SU-DHL-6 (cell line): ENCODE data around the gene PLPP7.

ENCODE experiments used
- H2AFZ ChIP-seq: fragments of 200-600 bp; sonication (generic); 2 replicates; pipeline ENCODE4 v1.6.1; 2014; ENCODE audit warnings: low read depth, mild to moderate bottlenecking, moderate library complexity, mixed read lengths, antibody characterized with exemption, low read length; ENCODE audit not compliant: severe bottlenecking
- H3F3A ChIP-seq: fragments of 200-600 bp; shearing (Covaris generic); 2 replicates; pipeline ENCODE4 v1.6.0; 2016; ENCODE audit warnings: antibody characterized with exemption, mild to moderate bottlenecking; ENCODE audit not compliant: insufficient read depth
- H3K27ac ChIP-seq: fragments of 200-600 bp; sonication (generic); 2 replicates; pipeline ENCODE4 v1.5.1; 2016; ENCODE audit warnings: low read depth, mild to moderate bottlenecking, low read length, moderate library complexity, mixed read lengths
- H3K27me3 ChIP-seq: fragments of 200-600 bp; sonication (generic), shearing (Covaris generic); 2 replicates; pipeline ENCODE4 v1.6.0; 2014; ENCODE audit warnings: mild to moderate bottlenecking, low read length
- H3K36me3 ChIP-seq: fragments of 200-600 bp; sonication (generic); 2 replicates; pipeline ENCODE4 v1.6.1; 2014; ENCODE audit warnings: mild to moderate bottlenecking, low read length, mixed read lengths
- H3K4me2 ChIP-seq: fragments of 300-600, 200-600 bp; shearing (Covaris generic), sonication (generic); 2 replicates; pipeline ENCODE4 v1.6.0; 2014; ENCODE audit warnings: low read length, low read depth, mild to moderate bottlenecking; ENCODE audit not compliant: poor library complexity, severe bottlenecking
- H3K4me3 ChIP-seq: fragments of 200-600 bp; sonication (generic); 2 replicates; pipeline ENCODE4 v1.5.1; 2014; ENCODE audit warnings: antibody characterized with exemption, low read length, mild to moderate bottlenecking, mixed read lengths; ENCODE audit not compliant: insufficient read depth, poor library complexity, severe bottlenecking
- H3K79me2 ChIP-seq: fragments of 200-600 bp; sonication (generic); 2 replicates; pipeline ENCODE4 v1.6.1; 2014; ENCODE audit warnings: mild to moderate bottlenecking, low read length, moderate library complexity; ENCODE audit not compliant: insufficient read depth
- H3K9ac ChIP-seq: fragments of 200-600 bp; sonication (generic); 2 replicates; pipeline ENCODE4 v1.7.0; 2014; ENCODE audit warnings: mild to moderate bottlenecking, low read length
- H3K9me2 ChIP-seq: fragments of 200-600 bp; sonication (generic); replicated peaks from 2 replicates; pipeline ENCODE4 v1.6.1; 2014; ENCODE audit warnings: low read length; ENCODE audit not compliant: insufficient read depth
- H3K9me3 ChIP-seq: fragments of 200-600 bp; sonication (generic); 2 replicates; pipeline ENCODE4 v1.6.1; 2014; ENCODE audit warnings: low read length, mixed read lengths; ENCODE audit not compliant: insufficient read depth
- H4K20me1 ChIP-seq: fragments of 200-600 bp; sonication (generic); 2 replicates; pipeline ENCODE4 v1.6.1; 2014; ENCODE audit warnings: low read depth, mild to moderate bottlenecking, antibody characterized with exemption, low read length, moderate library complexity, mixed read lengths
- CTCF ChIP-seq: fragments of 200-600 bp; sonication (generic); IDR thresholded peaks from one replicate; pipeline ENCODE4 v1.5.1; 2017; ENCODE audit warnings: antibody characterized with exemption, mild to moderate bottlenecking, low read length, moderate library complexity; ENCODE audit not compliant: insufficient read depth, poor library complexity, severe bottlenecking
- EZH2phosphoT487 ChIP-seq: fragments of 200-600 bp; sonication (generic), shearing (Covaris generic); conservative IDR thresholded peaks from 2 replicates; pipeline ENCODE4 v1.6.1; 2018; ENCODE audit warnings: mild to moderate bottlenecking, antibody characterized with exemption, low read length, moderate library complexity, mixed read lengths

The PLPP7 gene

DNA sequence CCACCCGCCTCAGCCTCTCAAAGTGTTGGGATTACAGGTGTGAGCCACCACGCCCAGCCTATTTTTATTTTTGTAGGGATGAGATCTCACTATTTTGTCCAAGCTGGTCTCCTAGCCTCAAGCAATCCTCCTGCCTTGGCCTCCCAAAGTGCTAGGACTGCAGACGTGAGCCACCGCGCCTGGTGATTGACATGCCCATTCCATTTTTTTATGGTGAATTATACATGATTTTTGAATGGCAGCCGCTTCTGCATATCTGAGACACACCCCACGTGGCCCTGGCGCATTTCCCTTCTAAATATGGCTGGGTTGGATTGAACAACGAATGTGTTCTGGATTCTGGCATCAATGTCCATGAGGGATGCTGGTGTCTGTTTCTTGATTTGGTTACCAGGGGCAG lies 22.7 kb downstream of the PLPP7 start:
- Histone ChIP-seq H2AFZ (no peak overlapping the region), H3K36me3 (no peaks in the 10 kb centered on the region), H3K9me3 (no peaks in the 10 kb centered on the region), H3K9ac (no peak overlapping the region), H4K20me1 (no peaks in the 10 kb centered on the region), H3F3A (no peaks in the 10 kb centered on the region), H3K4me3 (no peak overlapping the region), H3K79me2 (no peaks in the 10 kb centered on the region), H3K4me2 (no peak overlapping the region), H3K9me2 (no peaks in the 10 kb centered on the region), H3K27ac (no peak overlapping the region), H3K27me3 (no peaks in the 10 kb centered on the region)
- no peak for TF ChIP-seq CTCF
- TF ChIP-seq EZH2phosphoT487: no peak

- Histone ChIP-seq H3K36me3 (no peaks in the 10 kb centered on the region), H3K4me2 (no peak overlapping the region), H3K27ac (no peak overlapping the region), H4K20me1 (no peaks in the 10 kb centered on the region), H3K9ac (no peak overlapping the region), H3F3A (no peaks in the 10 kb centered on the region), H3K9me3 (no peaks in the 10 kb centered on the region), H3K79me2 (no peaks in the 10 kb centered on the region), H3K27me3 (no peaks in the 10 kb centered on the region), H2AFZ (no peak overlapping the region), H3K4me3 (no peak overlapping the region), H3K9me2 (no peaks in the 10 kb centered on the region)
- TF ChIP-seq CTCF (no peak), EZH2phosphoT487 (no peak)
Observed at GRCh38 chr9:131312822-131313770, 23.6 kb downstream of the PLPP7 start.

DNA sequence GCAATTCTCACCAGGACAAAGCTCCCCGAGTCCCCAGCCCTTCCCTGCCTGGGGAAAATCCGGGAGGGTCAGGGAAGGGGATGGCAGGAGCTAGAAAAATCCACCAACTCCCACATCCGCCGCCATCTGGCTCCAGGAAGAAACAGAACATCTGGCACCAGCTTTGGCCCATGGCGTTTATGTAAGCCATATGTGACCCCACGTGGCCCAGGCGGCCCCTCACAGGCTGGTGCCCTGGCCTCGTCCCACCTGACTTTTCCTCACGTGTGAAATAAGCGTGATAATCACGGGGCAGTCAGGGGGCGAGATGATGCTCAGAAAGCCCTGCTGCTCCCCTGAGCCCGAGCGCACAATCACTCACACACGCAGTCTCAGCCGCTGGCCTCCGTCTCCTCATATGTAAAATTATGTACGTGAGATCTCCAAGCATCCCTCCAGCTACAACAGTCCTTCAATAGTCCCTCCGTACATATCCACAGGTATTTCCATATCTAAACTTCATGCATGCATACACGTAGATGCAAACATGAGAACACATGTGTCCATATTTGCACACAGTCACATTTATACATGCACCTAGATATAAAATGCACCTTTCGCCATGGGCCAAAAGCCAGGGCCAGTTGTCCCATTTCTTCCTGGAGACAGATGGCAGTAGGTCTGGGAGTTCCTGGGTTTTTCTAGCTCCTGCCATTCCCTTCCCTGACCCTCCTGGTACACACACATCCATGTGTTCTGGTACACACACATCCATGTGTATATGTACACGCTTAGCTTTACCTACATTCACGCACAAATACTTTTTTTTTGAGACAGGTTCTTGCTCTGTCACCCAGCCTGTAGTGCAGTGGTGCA lies 28.9 kb downstream of the PLPP7 start:
- no peaks in the 10 kb centered on the region for H3K27me3 ChIP-seq
- no peaks in the 10 kb centered on the region for H3K9me3 ChIP-seq
- TF ChIP-seq EZH2phosphoT487: no peak
- no peak for TF ChIP-seq CTCF
- no peak overlapping the region for H3K4me2 ChIP-seq
- H4K20me1 ChIP-seq: no peaks in the 10 kb centered on the region
- no peak overlapping the region for H3K27ac ChIP-seq
- H3K79me2 ChIP-seq: no peaks in the 10 kb centered on the region
- no peaks in the 10 kb centered on the region for H3F3A ChIP-seq
- H3K4me3 ChIP-seq: no peak overlapping the region
- H3K36me3 ChIP-seq: no peaks in the 10 kb centered on the region
- H2AFZ ChIP-seq: no peak overlapping the region
- H3K9me2 ChIP-seq: no peaks in the 10 kb centered on the region
- no peak overlapping the region for H3K9ac ChIP-seq
